ENCODE measurements around the gene ZBTB8OS.

Gene ZBTB8OS

GRCh38 chr1:32684167-32684811, 33.9 kb upstream of the ZBTB8OS start:
- no peak overlapping the region for H3K27ac ChIP-seq (ENCODE audit: low read length)
- TF ChIP-seq CTCF (IDR thresholded peaks at IDR 0.05; ENCODE audit: low read length) (no peak), EZH2 (optimal IDR thresholded peaks at IDR 0.05; ENCODE audit: low read depth, low read length) (no peak), EZH2phosphoT487 (IDR thresholded peaks at IDR 0.05; ENCODE audit: low read length) (no peak)
- no peaks in the 10 kb centered on the region for H3K9me2 ChIP-seq (replicated peaks; ENCODE audit: insufficient read depth, low read length)
- H3K9me3 ChIP-seq (replicated peaks; ENCODE audit: insufficient read depth, low read length), result no peaks in the 10 kb centered on the region
- peaks cover 5% of the 10 kb centered on the region; the same call in 1 of the 2 replicates for H3F3A ChIP-seq (ENCODE audit: insufficient read depth, low read length)
- H3K79me2 ChIP-seq (ENCODE audit: low read length), result no peaks in the 10 kb centered on the region
- no peaks in the 10 kb centered on the region for H4K20me1 ChIP-seq (ENCODE audit: insufficient read depth, low read length)
- H3K4me2 ChIP-seq (ENCODE audit: low read depth, low read length), result no peak overlapping the region
- DNase-seq, result no peak
- H3K4me3 ChIP-seq (ENCODE audit: low read length), result no peak overlapping the region
- no peaks in the 10 kb centered on the region for H3K27me3 ChIP-seq (replicated peaks; ENCODE audit: insufficient read depth, low read length)
- no peak overlapping the region for H2AFZ ChIP-seq (ENCODE audit: low read length)
- no peaks in the 10 kb centered on the region for H3K4me1 ChIP-seq (ENCODE audit: low read length)
- no peak overlapping the region for H3K9ac ChIP-seq (ENCODE audit: low read length)
- H3K36me3 ChIP-seq (replicated peaks; ENCODE audit: insufficient read depth, low read length), result peaks cover 22% of the 10 kb centered on the region; the same call in 1 of the 2 replicates

GRCh38 chr1:32683397-32683796, 33.0 kb upstream of the ZBTB8OS start:
- Histone ChIP-seq H3K36me3 (replicated peaks; ENCODE audit: insufficient read depth, low read length) (peaks cover 22% of the 10 kb centered on the region; the same call in 1 of the 2 replicates), H3K9ac (ENCODE audit: low read length) (no peak overlapping the region), H3K27me3 (replicated peaks; ENCODE audit: insufficient read depth, low read length) (no peaks in the 10 kb centered on the region), H3F3A (ENCODE audit: insufficient read depth, low read length) (peaks cover 5% of the 10 kb centered on the region; the same call in 1 of the 2 replicates), H2AFZ (ENCODE audit: low read length) (no peak overlapping the region), H3K4me2 (ENCODE audit: low read depth, low read length) (no peak overlapping the region), H4K20me1 (ENCODE audit: insufficient read depth, low read length) (no peaks in the 10 kb centered on the region), H3K9me2 (replicated peaks; ENCODE audit: insufficient read depth, low read length) (no peaks in the 10 kb centered on the region), H3K9me3 (replicated peaks; ENCODE audit: insufficient read depth, low read length) (no peaks in the 10 kb centered on the region), H3K4me1 (ENCODE audit: low read length) (no peaks in the 10 kb centered on the region), H3K27ac (ENCODE audit: low read length) (no peak overlapping the region), H3K79me2 (ENCODE audit: low read length) (no peaks in the 10 kb centered on the region), H3K4me3 (ENCODE audit: low read length) (no peak overlapping the region)
- no peak for DNase-seq
- TF ChIP-seq EZH2 (optimal IDR thresholded peaks at IDR 0.05; ENCODE audit: low read depth, low read length) (no peak), EZH2phosphoT487 (IDR thresholded peaks at IDR 0.05; ENCODE audit: low read length) (no peak)

GRCh38 chr1:32681999-32682398, 31.6 kb upstream of the ZBTB8OS start:
- Histone ChIP-seq H3K9me2 (replicated peaks; ENCODE audit: insufficient read depth, low read length) (no peaks in the 10 kb centered on the region), H3K4me1 (ENCODE audit: low read length) (no peaks in the 10 kb centered on the region), H3K9me3 (replicated peaks; ENCODE audit: insufficient read depth, low read length) (no peaks in the 10 kb centered on the region), H3K27me3 (replicated peaks; ENCODE audit: insufficient read depth, low read length) (no peaks in the 10 kb centered on the region), H3K27ac (ENCODE audit: low read length) (no peak overlapping the region), H3K4me3 (ENCODE audit: low read length) (no peak overlapping the region), H3F3A (ENCODE audit: insufficient read depth, low read length) (peaks cover 5% of the 10 kb centered on the region; the same call in 1 of the 2 replicates), H4K20me1 (ENCODE audit: insufficient read depth, low read length) (no peaks in the 10 kb centered on the region), H3K36me3 (replicated peaks; ENCODE audit: insufficient read depth, low read length) (peaks cover 23% of the 10 kb centered on the region), H2AFZ (ENCODE audit: low read length) (no peak overlapping the region), H3K9ac (ENCODE audit: low read length) (no peak overlapping the region), H3K4me2 (ENCODE audit: low read depth, low read length) (no peak overlapping the region), H3K79me2 (ENCODE audit: low read length) (no peaks in the 10 kb centered on the region)
- TF ChIP-seq EZH2phosphoT487 (IDR thresholded peaks at IDR 0.05; ENCODE audit: low read length), result no peak
- TF ChIP-seq EZH2 (optimal IDR thresholded peaks at IDR 0.05; ENCODE audit: low read depth, low read length), result no peak
- no peak for TF ChIP-seq CTCF (IDR thresholded peaks at IDR 0.05; ENCODE audit: low read length)
- DNase-seq, result no peak

GRCh38 chr1:32681509-32681908, 31.2 kb upstream of the ZBTB8OS start:
- H3K27ac ChIP-seq (ENCODE audit: low read length), result no peak overlapping the region
- no peaks in the 10 kb centered on the region for H3K27me3 ChIP-seq (replicated peaks; ENCODE audit: insufficient read depth, low read length)
- no peak overlapping the region for H3K4me3 ChIP-seq (ENCODE audit: low read length)
- TF ChIP-seq EZH2 (optimal IDR thresholded peaks at IDR 0.05; ENCODE audit: low read depth, low read length) (no peak), CTCF (IDR thresholded peaks at IDR 0.05; ENCODE audit: low read length) (no peak), EZH2phosphoT487 (IDR thresholded peaks at IDR 0.05; ENCODE audit: low read length) (no peak)
- no peak overlapping the region for H3K9ac ChIP-seq (ENCODE audit: low read length)
- no peaks in the 10 kb centered on the region for H3K4me1 ChIP-seq (ENCODE audit: low read length)
- DNase-seq, result no peak
- peaks cover 24% of the 10 kb centered on the region for H3K36me3 ChIP-seq (replicated peaks; ENCODE audit: insufficient read depth, low read length)
- H3K9me2 ChIP-seq (replicated peaks; ENCODE audit: insufficient read depth, low read length), result no peaks in the 10 kb centered on the region
- no peak overlapping the region for H3K4me2 ChIP-seq (ENCODE audit: low read depth, low read length)
- no peaks in the 10 kb centered on the region for H4K20me1 ChIP-seq (ENCODE audit: insufficient read depth, low read length)
- H2AFZ ChIP-seq (ENCODE audit: low read length), result no peak overlapping the region
- no peaks in the 10 kb centered on the region for H3K79me2 ChIP-seq (ENCODE audit: low read length)
- H3F3A ChIP-seq (ENCODE audit: insufficient read depth, low read length), result peaks cover 4% of the 10 kb centered on the region; the same call in 1 of the 2 replicates
- H3K9me3 ChIP-seq (replicated peaks; ENCODE audit: insufficient read depth, low read length), result no peaks in the 10 kb centered on the region
